ENCODE data around the gene SERPINB3. TPM values are rescaled to one million over a fixed set of nuclear protein-coding genes. Genes with fewer than 3 reads are reported as not detected.
"Not testable (repeated sequence)": the region's sequence is repeated elsewhere in the genome, so short reads cannot be mapped to it uniquely, and the experiment has no call there.

SERPINB3 gene
- total and polyA plus RNA-seq, 2 donors, result 0.16 TPM; not detected in 1

DNA sequence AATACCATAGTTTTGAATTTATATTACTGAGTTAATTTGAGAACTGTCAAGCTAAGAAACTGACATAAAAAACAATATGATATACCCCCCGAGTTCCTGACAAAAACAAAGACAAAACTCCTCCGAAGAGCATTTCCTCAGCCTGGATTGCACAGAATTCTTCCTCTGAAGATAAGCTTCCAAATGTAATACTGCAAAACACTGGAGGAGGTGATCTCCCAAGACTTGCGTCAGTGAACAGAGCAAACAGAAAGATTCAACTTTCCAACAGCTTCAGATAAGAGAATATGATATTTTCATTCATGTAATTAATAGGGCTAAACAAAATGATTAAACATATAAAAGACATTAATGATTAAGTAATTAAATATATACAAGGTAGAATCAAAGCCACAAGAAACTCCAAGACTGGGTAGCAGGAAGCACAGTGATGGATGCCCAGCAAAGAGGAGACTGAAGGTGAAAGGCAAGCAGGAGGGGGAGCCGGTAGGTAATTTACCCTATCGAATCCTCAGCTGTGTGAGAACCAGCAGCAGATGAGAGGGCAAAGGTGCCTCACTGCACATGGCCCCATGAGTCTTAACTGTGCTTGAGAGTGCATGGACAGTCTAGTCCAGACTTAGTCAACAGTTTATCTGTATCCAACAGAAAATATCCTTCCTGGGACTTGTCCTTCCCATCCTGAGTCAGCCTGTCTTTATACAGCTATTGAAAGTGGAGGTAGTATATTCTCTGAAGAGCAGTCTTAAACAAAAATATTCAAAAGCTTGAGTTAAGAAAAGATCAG lies 18.3 kb upstream of the SERPINB3 start:
- WGBS, result 80% methylated on average over 5 of the region's 5 CpGs
- Histone ChIP-seq H3K36me3 (ENCODE audit: insufficient read depth) (no peaks in the 10 kb centered on the region), H3K27ac (ENCODE audit: low read depth) (no peak overlapping the region), H3K4me1 (ENCODE audit: insufficient read depth) (no peaks in the 10 kb centered on the region), H3K4me3 (ENCODE audit: low read depth, low read length) (no peak overlapping the region)
- no peak for DNase-seq (ENCODE audit: extremely low spot score)

DNA sequence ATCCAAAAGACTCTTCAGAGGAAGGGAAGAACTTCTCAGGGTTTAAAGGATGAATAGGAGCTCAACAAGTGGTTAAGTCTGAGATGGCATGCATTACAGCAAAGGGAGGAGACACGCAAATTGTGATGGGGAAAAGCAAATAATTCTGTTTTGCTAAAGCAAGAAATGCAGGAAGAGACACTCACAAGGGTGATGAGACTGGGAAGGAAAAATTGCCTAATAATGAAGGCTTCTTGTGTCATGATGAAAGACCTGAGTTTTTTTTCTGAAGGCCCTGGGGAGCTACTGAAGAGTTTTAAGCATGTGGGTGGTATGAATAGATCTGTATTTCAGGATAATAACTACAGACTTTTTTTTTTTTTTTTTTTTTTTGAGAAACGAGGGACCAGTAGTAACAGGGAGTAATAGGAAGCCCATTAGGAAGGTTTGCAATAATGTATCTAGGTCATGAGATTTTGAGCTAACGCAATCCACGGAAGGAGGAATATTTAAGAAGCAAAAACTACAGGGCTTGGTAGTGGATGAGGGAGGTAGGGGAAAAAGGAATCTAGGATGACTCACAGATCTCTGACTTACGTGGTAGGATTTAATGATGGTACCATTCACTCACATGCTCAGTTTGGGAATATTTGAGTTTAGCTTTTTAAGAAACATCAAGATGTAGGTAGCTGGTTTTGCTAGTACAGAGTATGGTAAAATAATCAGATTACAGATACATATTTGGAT lies 16.0 kb upstream of the SERPINB3 start:
- DNase-seq (ENCODE audit: extremely low spot score), result no peak
- Histone ChIP-seq H3K36me3 (ENCODE audit: insufficient read depth) (no peaks in the 10 kb centered on the region), H3K4me1 (ENCODE audit: insufficient read depth) (no peaks in the 10 kb centered on the region), H3K27ac (ENCODE audit: low read depth) (no peak overlapping the region), H3K4me3 (ENCODE audit: low read depth, low read length) (no peak overlapping the region)
- 70% methylated on average over 5 of the region's 5 CpGs for WGBS

DNA sequence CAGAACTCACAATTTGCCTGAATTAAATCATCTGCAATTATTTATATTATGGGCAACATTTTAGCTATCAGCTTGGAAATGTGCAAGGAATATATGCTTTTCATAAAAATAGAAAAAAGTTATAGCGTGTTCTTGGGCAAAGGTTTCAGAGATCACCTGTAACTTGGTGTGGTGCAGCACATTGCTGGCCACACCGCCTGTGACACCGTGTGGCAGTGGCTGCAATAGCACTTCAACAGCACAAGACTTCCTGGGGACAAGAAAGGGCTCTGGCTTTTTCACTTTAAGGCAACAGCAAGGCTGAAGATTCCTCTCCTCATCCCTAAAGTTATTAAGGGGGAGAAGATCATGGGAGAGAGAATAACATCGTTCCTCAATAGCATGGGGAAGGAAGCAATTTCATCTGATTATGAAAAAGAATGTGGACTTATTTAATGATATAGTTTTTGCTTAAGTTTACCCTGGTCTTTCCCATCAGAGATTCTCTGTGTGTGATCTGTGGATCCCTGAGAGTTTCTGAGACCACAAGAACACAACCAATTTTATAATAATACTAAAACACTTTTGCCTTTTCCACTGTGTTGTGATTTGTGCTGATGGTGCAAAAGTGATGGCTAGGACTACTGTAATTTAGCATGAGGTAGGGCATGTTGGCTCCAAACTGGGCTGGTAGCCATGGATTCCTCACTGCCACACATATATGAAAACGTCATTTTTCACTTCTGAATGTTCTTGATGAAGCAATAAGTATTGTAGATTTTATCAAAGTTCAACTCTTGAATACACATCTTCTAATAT lies 15.0 kb upstream of the SERPINB3 start:
- no peak overlapping the region for H3K27ac ChIP-seq (ENCODE audit: low read depth)
- no peak overlapping the region for H3K4me3 ChIP-seq (ENCODE audit: low read depth, low read length)
- H3K36me3 ChIP-seq (ENCODE audit: insufficient read depth), result no peaks in the 10 kb centered on the region
- WGBS, result 34% methylated on average over 5 of the region's 5 CpGs
- DNase-seq (ENCODE audit: extremely low spot score), result no peak
- H3K4me1 ChIP-seq (ENCODE audit: insufficient read depth), result no peaks in the 10 kb centered on the region

- whole genome bisulfite sequencing, result 93% methylated on average over 1 of the region's 1 CpG
- no peak overlapping the region for H3K27ac ChIP-seq (ENCODE audit: low read depth)
- H3K4me1 ChIP-seq (ENCODE audit: insufficient read depth), result no peaks in the 10 kb centered on the region
- H3K4me3 ChIP-seq (ENCODE audit: low read depth, low read length), result no peak overlapping the region
- no peaks in the 10 kb centered on the region for H3K36me3 ChIP-seq (ENCODE audit: insufficient read depth)
- DNase-seq (ENCODE audit: extremely low spot score), result no peak
Measured at GRCh38 chr18:63664571-63664970, 2.9 kb upstream of the SERPINB3 start.

GRCh38 chr18:63658920-63659319 lies 2.8 kb downstream of the SERPINB3 start:
- 84% methylated on average over 4 of the region's 4 CpGs for WGBS
- not testable (repeated sequence) for H3K4me3 ChIP-seq (ENCODE audit: low read depth, low read length); DNase-seq (ENCODE audit: extremely low spot score); H3K27ac ChIP-seq (ENCODE audit: low read depth); H3K36me3 ChIP-seq (ENCODE audit: insufficient read depth); H3K4me1 ChIP-seq (ENCODE audit: insufficient read depth)

- not testable (repeated sequence) for H3K27ac ChIP-seq (ENCODE audit: low read depth); H3K4me1 ChIP-seq (ENCODE audit: insufficient read depth); H3K36me3 ChIP-seq (ENCODE audit: insufficient read depth); H3K4me3 ChIP-seq (ENCODE audit: low read depth, low read length); DNase-seq (ENCODE audit: extremely low spot score)
- WGBS, result 69% methylated on average over 3 of the region's 3 CpGs
Measured at GRCh38 chr18:63650271-63650670, 11.4 kb downstream of the SERPINB3 start.

DNA sequence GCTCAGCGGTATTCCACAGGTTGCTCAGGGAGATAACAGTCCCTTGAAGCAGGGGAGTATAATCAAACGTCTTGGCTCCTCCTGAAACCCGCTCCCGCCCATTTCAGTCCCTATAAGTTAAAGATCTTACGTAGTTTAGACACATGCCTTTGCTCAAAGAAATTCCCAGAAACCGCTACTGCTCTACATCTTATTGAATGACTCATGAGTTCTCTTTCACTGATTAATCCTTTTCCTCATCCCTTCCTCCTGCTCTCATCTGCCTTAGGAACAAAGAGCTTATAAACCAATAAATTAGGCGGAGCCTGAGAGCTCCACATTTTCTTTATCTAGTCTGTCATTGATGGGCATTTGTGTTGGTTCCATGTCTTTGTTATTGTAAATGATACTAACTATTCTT lies 13.5 kb downstream of the SERPINB3 start:
- Histone ChIP-seq H3K27ac (ENCODE audit: low read depth) (no peak overlapping the region), H3K36me3 (ENCODE audit: insufficient read depth) (no peaks in the 10 kb centered on the region), H3K4me3 (ENCODE audit: low read depth, low read length) (no peak overlapping the region), H3K4me1 (ENCODE audit: insufficient read depth) (no peaks in the 10 kb centered on the region)
- 69% methylated on average over 7 of the region's 7 CpGs for WGBS
- no peak for DNase-seq (ENCODE audit: extremely low spot score)

GRCh38 chr18:63646936-63647335 lies 14.8 kb downstream of the SERPINB3 start:
- DNase-seq (ENCODE audit: extremely low spot score), result no peak
- no peak overlapping the region for H3K4me3 ChIP-seq (ENCODE audit: low read depth, low read length)
- no peak overlapping the region for H3K27ac ChIP-seq (ENCODE audit: low read depth)
- H3K4me1 ChIP-seq (ENCODE audit: insufficient read depth), result no peaks in the 10 kb centered on the region
- no peaks in the 10 kb centered on the region for H3K36me3 ChIP-seq (ENCODE audit: insufficient read depth)

DNA sequence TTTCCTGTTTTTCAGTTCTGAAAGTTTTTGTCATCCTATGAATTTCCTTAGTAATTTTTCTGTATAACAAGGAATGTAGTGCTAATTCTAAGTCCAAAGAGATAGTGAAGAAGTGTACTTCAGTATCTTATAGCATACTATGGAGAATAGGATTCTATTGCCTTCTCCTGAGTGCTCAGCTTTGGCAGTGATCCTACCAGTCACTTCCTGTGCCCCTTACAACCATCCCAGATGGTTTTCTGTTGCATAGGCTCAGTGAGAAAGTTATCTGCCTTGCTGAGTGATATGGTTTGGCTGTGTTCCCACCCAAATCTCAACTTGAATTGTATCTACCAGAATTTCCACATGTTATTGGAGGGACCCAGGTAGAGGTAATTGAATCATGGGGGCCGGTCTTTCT lies 17.0 kb downstream of the SERPINB3 start:
- not testable (repeated sequence) for H3K4me3 ChIP-seq (ENCODE audit: low read depth, low read length)
- 43% methylated on average over 1 of the region's 1 CpG for WGBS

GRCh38 chr18:63644142-63644541 lies 17.6 kb downstream of the SERPINB3 start, which contains the start of gene SERPINB4:
Gene SERPINB4 (minus strand): TSS chr18:63644256. CDS start chr18:63643577, 679 bp downstream.
- H3K4me1 ChIP-seq (ENCODE audit: insufficient read depth); DNase-seq (ENCODE audit: extremely low spot score); H3K4me3 ChIP-seq (ENCODE audit: low read depth, low read length); H3K36me3 ChIP-seq (ENCODE audit: insufficient read depth); H3K27ac ChIP-seq (ENCODE audit: low read depth): not testable (repeated sequence)
- WGBS, result 91% methylated on average over 1 of the region's 2 CpGs

More for the DNA sequence above, 17.0 kb downstream of the SERPINB3 start:
- H3K27ac ChIP-seq (ENCODE audit: low read depth); H3K4me1 ChIP-seq (ENCODE audit: insufficient read depth); DNase-seq (ENCODE audit: extremely low spot score); H3K36me3 ChIP-seq (ENCODE audit: insufficient read depth): not testable (repeated sequence)

DNA sequence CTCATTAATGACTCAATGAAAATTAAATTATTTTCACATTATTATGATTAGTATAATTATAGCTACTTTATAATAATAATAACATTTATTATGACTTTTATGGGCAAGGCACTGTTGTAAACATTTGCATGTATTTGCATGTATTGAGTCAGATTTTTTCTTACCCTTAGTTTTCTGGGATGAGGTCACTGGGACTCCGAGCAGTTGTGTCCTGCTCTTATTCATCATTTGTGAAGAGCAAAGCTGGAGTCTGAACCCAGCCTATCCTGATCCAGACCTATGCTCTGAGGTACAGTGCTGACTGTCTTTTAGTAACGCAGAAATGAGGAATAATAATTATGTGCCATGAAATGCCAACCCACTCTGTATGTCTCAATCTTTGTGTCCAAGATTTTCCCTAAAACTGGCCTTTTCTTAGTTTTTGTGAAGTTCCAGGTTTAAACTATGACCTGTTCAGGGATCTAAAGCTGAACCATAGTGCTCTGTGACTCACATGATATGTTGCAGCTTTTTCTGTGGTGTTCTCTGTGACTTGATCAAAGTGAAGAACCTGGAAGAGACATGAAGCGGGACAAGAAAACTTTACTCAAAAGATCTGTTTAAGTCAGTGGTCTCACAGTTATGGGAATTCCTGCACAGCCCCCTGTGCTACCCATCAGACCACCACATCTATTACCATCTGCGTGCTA lies 18.9 kb downstream of the SERPINB3 start:
- not testable (repeated sequence) for H3K36me3 ChIP-seq (ENCODE audit: insufficient read depth); H3K27ac ChIP-seq (ENCODE audit: low read depth); H3K4me1 ChIP-seq (ENCODE audit: insufficient read depth); DNase-seq (ENCODE audit: extremely low spot score); H3K4me3 ChIP-seq (ENCODE audit: low read depth, low read length)
- 90% methylated on average over 4 of the region's 4 CpGs for WGBS

GRCh38 chr18:63641157-63641680 lies 20.5 kb downstream of the SERPINB3 start:
- H3K4me1 ChIP-seq (ENCODE audit: insufficient read depth); H3K27ac ChIP-seq (ENCODE audit: low read depth); H3K36me3 ChIP-seq (ENCODE audit: insufficient read depth); DNase-seq (ENCODE audit: extremely low spot score); H3K4me3 ChIP-seq (ENCODE audit: low read depth, low read length): not testable (repeated sequence)
- WGBS, result 88% methylated on average over 4 of the region's 4 CpGs

DNA sequence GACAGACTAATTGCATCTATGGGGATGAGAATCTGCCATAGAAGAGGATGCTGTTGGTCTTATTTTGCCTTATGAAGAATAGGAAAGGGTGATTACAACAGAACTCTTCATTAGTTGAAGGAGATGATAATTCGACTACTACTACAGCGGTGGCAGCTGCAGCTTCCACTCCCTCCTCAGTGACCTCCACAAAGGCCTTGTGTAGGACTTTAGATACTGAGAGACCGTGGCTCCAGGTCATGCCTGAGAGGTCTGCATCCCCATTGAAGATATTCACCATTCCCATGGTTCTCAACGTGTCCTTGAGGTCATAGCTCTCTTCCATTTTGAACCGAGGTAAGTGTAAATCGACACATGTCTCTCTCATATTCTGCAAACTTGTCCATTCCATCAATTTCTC lies 24.0 kb downstream of the SERPINB3 start:
- Histone ChIP-seq H3K36me3 (ENCODE audit: insufficient read depth) (no peaks in the 10 kb centered on the region), H3K4me1 (ENCODE audit: insufficient read depth) (no peaks in the 10 kb centered on the region), H3K27ac (ENCODE audit: low read depth) (no peak overlapping the region), H3K4me3 (ENCODE audit: low read depth, low read length) (no peak overlapping the region)
- no peak for DNase-seq (ENCODE audit: extremely low spot score)
- 90% methylated on average over 6 of the region's 6 CpGs for WGBS
